H7 (cell line): ENCODE results near the gene SIRT2. TPM values are rescaled to one million over a fixed set of nuclear protein-coding genes. Genes with fewer than 3 reads are reported as not detected.
"Not testable (repeated sequence)": the region's sequence is repeated elsewhere in the genome, so short reads cannot be mapped to it uniquely, and the experiment has no call there.

Experiments
- DNase-seq: peaks from one replicate; pipeline ENCODE4 v3.0.0; 2012
- H3K27me3 ChIP-seq: 2 replicates; pipeline ENCODE4 v1.6.0; 2011; ENCODE audit warnings: mild to moderate bottlenecking, low read length; ENCODE audit not compliant: control insufficient read depth, insufficient read depth
- H3K36me3 ChIP-seq: replicated peaks from 2 replicates; pipeline ENCODE4 v1.5.1; 2011; ENCODE audit warnings: low read length; ENCODE audit not compliant: control insufficient read depth, insufficient read depth
- H3K4me3 ChIP-seq: 2 replicates; pipeline ENCODE4 v1.5.1; 2011; ENCODE audit warnings: low read depth, mild to moderate bottlenecking, control low read depth, low read length, moderate library complexity; ENCODE audit not compliant: insufficient read depth
- total RNA-seq: library from RNA; depleted of rRNA; stranded (reverse); fragments of >200 nt; shearing (Covaris generic); gene quantifications from 2 replicates; pipeline ENCODE4 v1.2.3, GENCODE V29; 2014

Gene SIRT2
- total RNA-seq, 1 experiment from 2014 or later, result 11.6 TPM

- no peaks in the 10 kb centered on the region for H3K27me3 ChIP-seq
- no peak for DNase-seq
- no peak overlapping the region for H3K4me3 ChIP-seq
- H3K36me3 ChIP-seq, result no peaks in the 10 kb centered on the region
Observed at GRCh38 chr19:38875656-38876395, 23.6 kb downstream of the SIRT2 start.

GRCh38 chr19:38873400-38873799, 26.0 kb downstream of the SIRT2 start:
- H3K27me3 ChIP-seq, DNase-seq, H3K36me3 ChIP-seq, H3K4me3 ChIP-seq: not testable (repeated sequence)

DNA sequence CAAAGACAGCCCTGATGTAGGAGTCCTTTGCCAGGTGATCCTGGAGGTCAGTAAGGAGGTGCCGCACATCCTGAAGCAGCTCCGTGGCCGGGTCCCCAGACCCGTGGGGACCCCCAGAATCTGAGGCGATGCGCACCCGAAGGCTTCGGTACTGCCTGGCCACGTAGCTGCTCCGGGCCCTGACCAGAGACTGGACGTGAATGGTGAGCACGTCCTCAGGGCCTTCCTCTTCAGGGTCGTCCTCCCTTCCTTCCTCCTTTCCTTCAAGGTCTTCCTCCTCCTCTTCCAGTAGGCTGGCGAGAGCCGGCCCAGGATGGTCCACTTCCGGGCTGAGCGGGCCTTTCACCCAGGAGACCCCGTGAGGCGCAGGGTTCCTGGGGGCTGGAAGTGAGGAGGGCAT, 28.8 kb downstream of the SIRT2 start:
- peak overlapping the region; percentile 57 for H3K4me3 ChIP-seq
- peaks cover 3% of the 10 kb centered on the region; the same call in 1 of the 2 replicates for H3K27me3 ChIP-seq

DNA sequence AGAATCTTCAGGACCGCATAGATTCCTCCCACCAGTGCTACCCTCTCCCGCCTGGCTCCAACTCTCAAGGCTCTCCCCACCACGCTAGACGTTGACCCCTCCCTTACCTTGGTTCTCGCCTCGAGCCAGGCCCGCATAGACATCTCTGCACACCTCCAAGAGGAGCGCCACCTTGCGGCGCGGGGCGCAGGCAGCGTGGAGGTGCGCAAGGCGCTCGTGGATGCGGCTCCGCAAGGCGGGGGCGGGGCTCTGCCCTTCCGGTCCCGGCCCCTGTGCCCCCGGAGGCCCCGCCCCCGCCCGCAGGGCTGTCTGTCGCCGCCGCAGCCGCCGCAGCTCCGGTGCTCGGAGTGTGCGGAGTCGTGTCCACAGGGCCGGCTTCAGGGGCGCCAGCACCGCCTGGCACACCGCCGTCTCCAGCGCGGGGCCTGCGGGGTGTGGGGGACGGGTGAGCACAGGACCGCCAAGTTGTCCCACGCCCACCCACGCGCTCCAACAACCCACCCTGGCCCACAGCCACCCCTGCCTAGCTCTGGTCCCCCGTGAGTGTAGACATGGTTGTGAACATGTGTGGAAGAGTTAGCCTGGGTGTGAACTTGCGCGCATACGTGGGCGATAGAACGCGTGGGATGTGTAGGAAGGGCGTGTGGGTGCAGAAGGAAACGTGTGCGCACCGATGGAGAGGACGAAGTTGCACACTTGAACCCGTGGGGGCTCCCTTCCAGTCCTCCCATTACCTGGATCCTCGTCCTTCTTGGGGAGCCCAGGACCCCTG, 29.4 kb downstream of the SIRT2 start:
- Histone ChIP-seq H3K27me3 (peaks cover 3% of the 10 kb centered on the region; the same call in 1 of the 2 replicates), H3K4me3 (peak overlapping the region; percentile 57), H3K36me3 (no peaks in the 10 kb centered on the region)
- DNase-seq, result peak; percentile 94

More for the DNA sequence above, 28.8 kb downstream of the SIRT2 start:
- peak; percentile 45 for DNase-seq
- H3K36me3 ChIP-seq, result no peaks in the 10 kb centered on the region

DNA sequence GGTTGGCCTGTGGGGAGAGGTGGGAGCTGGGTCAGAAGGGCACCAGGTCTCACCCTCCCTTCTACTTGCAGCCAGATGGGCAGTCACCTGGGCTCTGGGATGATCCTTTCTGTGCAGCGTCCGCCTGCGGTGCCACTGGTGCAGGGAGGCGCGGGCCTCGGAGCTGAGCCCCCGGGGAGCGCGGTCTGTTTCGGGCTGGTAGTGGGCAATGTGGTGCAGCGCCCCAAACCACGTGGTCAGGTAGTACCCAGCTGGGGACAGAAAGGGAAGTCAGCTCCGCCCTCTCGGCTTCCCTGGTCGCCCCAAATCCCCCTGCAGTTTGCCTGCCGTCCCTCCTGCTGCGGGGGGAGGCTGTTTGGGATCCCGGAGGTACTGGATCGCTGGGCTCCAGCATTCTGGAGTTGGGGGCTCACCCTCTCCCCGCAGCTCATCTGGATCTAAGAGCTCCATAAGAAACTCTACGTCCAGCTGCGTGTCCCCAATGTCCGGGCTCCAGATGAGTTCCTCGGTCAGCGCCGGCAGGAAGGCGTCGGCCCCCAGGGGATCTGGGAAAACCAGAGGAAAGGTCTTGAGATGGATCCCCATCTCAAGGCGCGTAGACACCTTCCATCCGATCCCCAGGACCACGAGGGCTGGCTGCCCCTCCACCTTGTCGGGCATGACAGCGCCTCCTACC, 30.1 kb downstream of the SIRT2 start:
- peak overlapping the region; percentile 57 for H3K4me3 ChIP-seq
- peak; percentile 74 for DNase-seq
- H3K36me3 ChIP-seq, result no peaks in the 10 kb centered on the region
- peaks cover 3% of the 10 kb centered on the region; the same call in 1 of the 2 replicates for H3K27me3 ChIP-seq

GRCh38 chr19:38868551-38868950, 30.9 kb downstream of the SIRT2 start:
- no peak for DNase-seq
- H3K27me3 ChIP-seq, result peaks cover 3% of the 10 kb centered on the region; the same call in 1 of the 2 replicates
- no peaks in the 10 kb centered on the region for H3K36me3 ChIP-seq
- H3K4me3 ChIP-seq, result no peak overlapping the region

- no peak for DNase-seq
- no peaks in the 10 kb centered on the region for H3K36me3 ChIP-seq
- no peak overlapping the region for H3K4me3 ChIP-seq
- H3K27me3 ChIP-seq, result peaks cover 3% of the 10 kb centered on the region; the same call in 1 of the 2 replicates
Observed at GRCh38 chr19:38867171-38867780, 32.1 kb downstream of the SIRT2 start.

- no peak for DNase-seq
- Histone ChIP-seq H3K27me3 (no peaks in the 10 kb centered on the region), H3K36me3 (no peaks in the 10 kb centered on the region), H3K4me3 (no peak overlapping the region)
Observed at GRCh38 chr19:38862321-38863059, 36.9 kb downstream of the SIRT2 start.

GRCh38 chr19:38861368-38861767, 38.0 kb downstream of the SIRT2 start:
- no peak overlapping the region for H3K4me3 ChIP-seq
- no peaks in the 10 kb centered on the region for H3K27me3 ChIP-seq
- no peaks in the 10 kb centered on the region for H3K36me3 ChIP-seq
- DNase-seq, result no peak

GRCh38 chr19:38859631-38860204, 39.7 kb downstream of the SIRT2 start:
- H3K4me3 ChIP-seq, H3K27me3 ChIP-seq, DNase-seq, H3K36me3 ChIP-seq: not testable (repeated sequence)

DNA sequence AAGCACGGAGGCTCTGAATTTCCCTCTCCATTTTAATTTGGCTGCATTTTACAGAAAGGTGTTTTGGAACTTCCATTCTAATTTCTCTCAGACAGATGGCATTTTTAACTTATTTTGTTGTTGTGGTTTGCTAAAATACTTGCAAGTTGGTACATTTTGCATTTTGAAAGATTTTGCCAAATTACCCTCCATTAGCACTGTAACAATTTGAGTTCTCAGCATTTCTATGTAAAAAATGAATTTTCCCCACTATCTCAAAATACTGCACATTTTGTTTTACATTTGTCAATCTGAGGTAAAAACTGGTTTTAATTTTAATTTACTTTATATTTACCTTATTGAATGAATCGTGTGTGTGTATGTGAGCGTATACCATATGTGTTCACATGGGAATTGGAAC, 42.6 kb downstream of the SIRT2 start:
- Histone ChIP-seq H3K27me3 (no peaks in the 10 kb centered on the region), H3K36me3 (no peaks in the 10 kb centered on the region), H3K4me3 (no peak overlapping the region)
- DNase-seq, result no peak

GRCh38 chr19:38855751-38856150, 43.7 kb downstream of the SIRT2 start:
- not testable (repeated sequence) for H3K36me3 ChIP-seq, H3K4me3 ChIP-seq, DNase-seq, H3K27me3 ChIP-seq

DNA sequence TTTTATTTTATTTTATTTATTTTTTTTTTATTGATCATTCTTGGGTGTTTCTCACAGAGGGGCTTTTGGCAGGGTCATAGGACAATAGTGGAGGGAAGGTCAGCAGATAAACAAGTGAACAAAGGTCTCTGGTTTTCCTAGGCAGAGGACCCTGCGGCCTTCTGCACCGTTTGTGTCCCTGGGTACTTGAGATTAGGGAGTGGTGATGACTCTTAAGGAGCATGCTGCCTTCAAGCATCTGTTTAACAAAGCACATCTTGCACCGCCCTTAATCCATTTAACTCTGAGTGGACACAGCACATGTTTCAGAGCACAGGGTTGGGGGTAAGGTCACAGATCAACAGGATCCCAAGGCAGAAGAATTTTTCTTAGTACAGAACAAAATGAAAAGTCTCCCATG, 44.5 kb downstream of the SIRT2 start:
- not testable (repeated sequence) for H3K36me3 ChIP-seq, H3K27me3 ChIP-seq, DNase-seq, H3K4me3 ChIP-seq
